Ovary (tissue), 3 donors: Measurements from ENCODE around the gene NEU4.

Source experiments
- POLR2A ChIP-seq: fragments of 450-650 bp; IDR thresholded peaks from one replicate; pipeline ENCODE4 v1.6.1; 2017; ENCODE audit warnings: antibody characterized with exemption, mild to moderate bottlenecking, moderate library complexity
- TF ChIP-seq, protein P1 (sequence below), 3 donors: fragments of 450-650 bp in 2 of 3; fragments of 200-600 bp in 1 of 3; IDR thresholded peaks; one replicate each; pipeline versions ENCODE4 v1.5.1 to v1.8.0; 2016 to 2022; ENCODE audit warnings: antibody characterized with exemption in 3 of 3, mild to moderate bottlenecking in 1 of 3
- donor health status: DM: no; HTN: no; CAD: no.

DNA sequence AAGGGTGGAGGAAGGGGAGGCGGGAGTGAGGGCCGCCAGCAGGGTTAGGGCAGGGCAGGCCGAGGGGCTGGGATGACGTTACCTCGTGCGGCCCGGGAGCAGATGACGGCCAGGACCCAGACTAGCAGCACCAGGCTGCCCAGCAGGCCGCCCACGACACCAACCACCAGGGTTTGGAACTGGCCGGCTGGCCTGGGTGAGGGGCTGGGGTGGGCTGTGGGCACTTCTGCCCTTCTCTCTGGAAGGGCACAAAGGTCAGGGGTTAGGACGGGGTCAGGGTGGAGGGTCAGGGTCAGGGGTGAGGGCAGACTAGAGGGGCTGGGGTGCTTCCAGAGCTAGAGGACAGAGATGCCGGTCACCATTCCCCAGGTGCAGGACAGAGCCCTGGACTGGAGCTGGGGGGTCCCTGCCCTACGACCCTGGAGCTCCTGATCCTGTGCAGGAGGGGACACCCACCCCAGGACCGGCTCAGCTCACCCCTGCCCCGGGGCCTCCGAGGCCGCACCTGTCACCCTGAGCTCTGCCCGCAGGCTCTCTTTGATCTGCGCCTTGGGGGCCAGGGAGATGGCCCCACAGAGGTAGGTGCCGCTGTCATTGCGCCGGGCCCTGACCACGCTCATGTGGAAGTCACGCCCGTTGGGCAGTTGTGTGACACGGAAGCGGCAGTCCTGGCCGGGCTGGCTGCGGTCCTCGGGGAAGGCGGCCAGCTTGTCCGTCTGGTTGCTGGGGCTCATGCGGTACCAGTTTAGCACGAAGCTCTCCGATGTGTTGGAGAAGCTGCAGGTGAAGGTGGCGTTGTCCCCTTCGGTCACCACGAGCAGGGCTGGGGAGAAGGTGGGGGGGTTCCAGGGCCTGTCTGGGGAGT, 43.4 kb downstream of the NEU4 start:
- TF ChIP-seq, protein P1, sequence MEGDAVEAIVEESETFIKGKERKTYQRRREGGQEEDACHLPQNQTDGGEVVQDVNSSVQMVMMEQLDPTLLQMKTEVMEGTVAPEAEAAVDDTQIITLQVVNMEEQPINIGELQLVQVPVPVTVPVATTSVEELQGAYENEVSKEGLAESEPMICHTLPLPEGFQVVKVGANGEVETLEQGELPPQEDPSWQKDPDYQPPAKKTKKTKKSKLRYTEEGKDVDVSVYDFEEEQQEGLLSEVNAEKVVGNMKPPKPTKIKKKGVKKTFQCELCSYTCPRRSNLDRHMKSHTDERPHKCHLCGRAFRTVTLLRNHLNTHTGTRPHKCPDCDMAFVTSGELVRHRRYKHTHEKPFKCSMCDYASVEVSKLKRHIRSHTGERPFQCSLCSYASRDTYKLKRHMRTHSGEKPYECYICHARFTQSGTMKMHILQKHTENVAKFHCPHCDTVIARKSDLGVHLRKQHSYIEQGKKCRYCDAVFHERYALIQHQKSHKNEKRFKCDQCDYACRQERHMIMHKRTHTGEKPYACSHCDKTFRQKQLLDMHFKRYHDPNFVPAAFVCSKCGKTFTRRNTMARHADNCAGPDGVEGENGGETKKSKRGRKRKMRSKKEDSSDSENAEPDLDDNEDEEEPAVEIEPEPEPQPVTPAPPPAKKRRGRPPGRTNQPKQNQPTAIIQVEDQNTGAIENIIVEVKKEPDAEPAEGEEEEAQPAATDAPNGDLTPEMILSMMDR (IDR thresholded peaks at IDR 0.05) = no peak
- TF ChIP-seq POLR2A = no peak
